GM21786 (cell line): ENCODE results near the gene PAX8.
"Not testable (repeated sequence)": the region's sequence is repeated elsewhere in the genome, so short reads cannot be mapped to it uniquely, and the experiment has no call there.

Experiments used
- ATAC-seq: cut with Tn5 transposase; IDR thresholded peaks from one replicate; pipeline ENCODE4 v1.9.1; 2021; ENCODE audit not compliant: unreplicated experiment

PAX8 gene

GRCh38 chr2:113291191-113291590, 12.5 kb upstream of the PAX8 start:
- ATAC-seq, result no peak

- not testable (repeated sequence) for ATAC-seq
These were observed 10.0 kb upstream of the PAX8 start for GRCh38 chr2:113288674-113289149.

GRCh38 chr2:113288117-113288673, 9.5 kb upstream of the PAX8 start:
- ATAC-seq, result not testable (repeated sequence)

- ATAC-seq, result no peak
These were observed 7.1 kb upstream of the PAX8 start for GRCh38 chr2:113285816-113286215.

- not testable (repeated sequence) for ATAC-seq
These were observed 6.3 kb upstream of the PAX8 start for GRCh38 chr2:113284999-113285398.

- no peak for ATAC-seq
These were observed 5.8 kb upstream of the PAX8 start for GRCh38 chr2:113284476-113284875.

GRCh38 chr2:113283704-113284284, 5.1 kb upstream of the PAX8 start:
- no peak for ATAC-seq

- ATAC-seq, result no peak
These were observed 4.2 kb upstream of the PAX8 start for GRCh38 chr2:113282747-113283533.

- no peak for ATAC-seq
These were observed 3.4 kb upstream of the PAX8 start for GRCh38 chr2:113281910-113282746.

- no peak for ATAC-seq
These were observed 514 bp downstream of the PAX8 start for GRCh38 chr2:113278073-113278741.

- no peak for ATAC-seq
These were observed 1.1 kb downstream of the PAX8 start for GRCh38 chr2:113277474-113278072.

GRCh38 chr2:113276761-113277425, 1.8 kb downstream of the PAX8 start:
- no peak for ATAC-seq

- ATAC-seq, result no peak
These were observed 2.4 kb downstream of the PAX8 start for GRCh38 chr2:113276216-113276760.

GRCh38 chr2:113275556-113276215, 3.0 kb downstream of the PAX8 start:
- no peak for ATAC-seq

GRCh38 chr2:113274432-113274831, 4.3 kb downstream of the PAX8 start:
- ATAC-seq, result no peak

- no peak for ATAC-seq
These were observed 4.7 kb downstream of the PAX8 start for GRCh38 chr2:113273981-113274380.

- no peak for ATAC-seq
These were observed 5.6 kb downstream of the PAX8 start for GRCh38 chr2:113273027-113273551.

- no peak for ATAC-seq
These were observed 6.2 kb downstream of the PAX8 start for GRCh38 chr2:113272477-113272876.
